HG03175 (cell line): ENCODE measurements around the gene TNFAIP2.
A peak's percentile ranks its signal among the peaks of the same experiment; 100 is the strongest.

Experiments
- ATAC-seq: cut with Tn5 transposase; IDR thresholded peaks from one replicate; pipeline ENCODE4 v1.9.1; 2021; ENCODE audit warnings: mild to moderate bottlenecking, moderate library complexity; ENCODE audit not compliant: unreplicated experiment

Gene TNFAIP2

DNA sequence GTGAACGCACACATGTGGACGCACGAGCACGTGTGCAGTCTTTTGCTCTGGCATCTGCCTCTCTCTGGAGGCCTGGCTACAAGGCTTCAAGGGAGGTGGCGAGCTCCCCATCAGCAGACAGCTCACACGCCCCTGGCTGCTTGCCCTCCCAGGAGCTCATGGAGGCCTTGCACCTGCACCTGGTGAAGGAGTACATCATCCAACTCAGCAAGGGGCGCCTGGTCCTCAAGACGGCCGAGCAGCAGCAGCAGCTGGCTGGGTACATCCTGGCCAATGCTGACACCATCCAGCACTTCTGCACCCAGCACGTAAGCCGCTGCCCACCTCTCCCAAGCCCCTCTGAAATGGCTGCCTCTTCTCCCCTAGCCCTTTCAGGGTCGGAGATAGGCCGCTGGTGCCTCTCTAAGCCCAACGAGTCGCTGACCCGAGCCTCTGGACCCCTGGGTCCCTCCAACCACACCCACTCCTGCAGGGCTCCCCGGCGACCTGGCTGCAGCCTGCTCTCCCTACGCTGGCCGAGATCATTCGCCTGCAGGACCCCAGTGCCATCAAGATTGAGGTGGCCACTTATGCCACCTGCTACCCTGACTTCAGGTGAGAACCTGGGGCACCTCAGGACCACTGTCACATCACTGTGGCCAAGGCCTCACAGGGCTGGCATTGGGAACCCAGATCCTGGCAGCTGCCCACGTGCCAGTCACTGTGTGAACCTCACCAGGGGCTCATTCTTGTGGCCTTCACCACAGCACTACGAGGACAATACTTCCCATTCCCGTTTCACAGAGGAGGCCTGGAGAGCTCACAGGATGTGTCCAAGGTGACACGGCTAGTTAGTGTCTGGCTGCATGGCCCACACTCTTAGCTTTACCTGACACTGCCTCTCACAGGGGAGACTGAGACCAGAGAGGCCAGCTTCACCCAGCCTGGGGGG, 10.2 kb downstream of the TNFAIP2 start:
- ATAC-seq: no peak

DNA sequence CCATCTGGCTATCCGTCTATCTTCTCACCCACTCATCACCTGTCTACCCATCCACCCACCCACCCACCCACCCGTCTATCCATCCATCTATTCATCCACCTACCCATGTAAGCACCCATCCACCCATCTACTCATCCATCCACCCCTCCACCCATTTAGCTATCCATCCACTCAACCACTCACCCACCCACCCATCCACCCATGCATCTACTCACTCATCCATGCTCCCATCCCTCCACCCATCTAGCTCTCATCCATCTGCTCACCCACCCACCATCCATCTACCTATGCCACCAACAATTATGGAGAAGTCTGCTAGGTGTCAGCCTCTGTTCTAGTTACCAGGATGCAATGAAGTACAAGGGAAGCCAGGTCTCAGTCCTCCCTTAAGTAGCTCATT, 11.1 kb downstream of the TNFAIP2 start:
- no peak for ATAC-seq

- no peak for ATAC-seq
Observed at GRCh38 chr14:103134919-103135318, 11.7 kb downstream of the TNFAIP2 start.

DNA sequence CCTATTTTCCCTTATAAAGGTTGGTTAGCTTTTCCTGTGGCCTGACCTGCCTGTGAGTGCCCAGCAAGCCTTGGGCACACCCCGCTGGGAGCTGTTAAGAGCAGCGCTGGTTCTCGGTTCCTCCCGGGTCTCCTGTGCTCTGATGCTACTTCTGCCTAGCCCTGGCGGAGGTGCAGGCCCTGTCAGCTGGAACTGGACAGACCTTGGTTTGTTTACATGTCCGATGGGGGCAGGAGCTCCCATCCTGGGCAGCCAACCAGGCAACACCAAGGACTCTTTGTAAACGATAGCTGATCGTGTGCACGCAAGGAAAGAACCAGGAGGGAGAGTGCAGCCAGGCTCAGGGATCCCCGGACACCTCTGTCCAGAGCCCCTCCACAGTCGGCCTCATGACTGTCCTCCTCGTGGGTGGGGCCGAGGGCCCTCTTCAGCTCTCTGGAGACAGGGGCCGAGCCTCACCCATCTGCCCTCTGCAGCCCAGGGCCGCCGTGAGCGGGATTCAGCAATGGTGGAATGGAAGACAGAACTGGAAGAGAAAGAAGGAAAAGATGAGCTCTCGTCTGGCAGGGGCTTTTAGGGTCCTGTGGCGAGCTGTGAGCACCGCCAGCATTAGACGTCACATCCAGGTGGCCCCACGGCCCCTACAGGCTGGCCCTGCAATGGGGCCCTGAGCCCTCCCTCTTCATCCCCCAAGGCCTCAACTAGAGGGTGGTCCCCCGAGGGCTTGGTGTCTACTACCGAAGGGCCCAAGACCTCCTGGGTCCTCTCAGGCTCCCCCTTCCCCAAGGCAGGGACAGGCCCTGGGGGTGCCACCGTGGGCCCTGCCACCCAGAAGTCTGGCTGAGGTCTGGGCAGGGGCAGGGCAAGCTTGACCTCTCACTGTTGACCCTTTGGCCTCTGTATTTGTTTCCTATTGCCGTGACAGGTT, 12.3 kb downstream of the TNFAIP2 start:
- no peak for ATAC-seq

DNA sequence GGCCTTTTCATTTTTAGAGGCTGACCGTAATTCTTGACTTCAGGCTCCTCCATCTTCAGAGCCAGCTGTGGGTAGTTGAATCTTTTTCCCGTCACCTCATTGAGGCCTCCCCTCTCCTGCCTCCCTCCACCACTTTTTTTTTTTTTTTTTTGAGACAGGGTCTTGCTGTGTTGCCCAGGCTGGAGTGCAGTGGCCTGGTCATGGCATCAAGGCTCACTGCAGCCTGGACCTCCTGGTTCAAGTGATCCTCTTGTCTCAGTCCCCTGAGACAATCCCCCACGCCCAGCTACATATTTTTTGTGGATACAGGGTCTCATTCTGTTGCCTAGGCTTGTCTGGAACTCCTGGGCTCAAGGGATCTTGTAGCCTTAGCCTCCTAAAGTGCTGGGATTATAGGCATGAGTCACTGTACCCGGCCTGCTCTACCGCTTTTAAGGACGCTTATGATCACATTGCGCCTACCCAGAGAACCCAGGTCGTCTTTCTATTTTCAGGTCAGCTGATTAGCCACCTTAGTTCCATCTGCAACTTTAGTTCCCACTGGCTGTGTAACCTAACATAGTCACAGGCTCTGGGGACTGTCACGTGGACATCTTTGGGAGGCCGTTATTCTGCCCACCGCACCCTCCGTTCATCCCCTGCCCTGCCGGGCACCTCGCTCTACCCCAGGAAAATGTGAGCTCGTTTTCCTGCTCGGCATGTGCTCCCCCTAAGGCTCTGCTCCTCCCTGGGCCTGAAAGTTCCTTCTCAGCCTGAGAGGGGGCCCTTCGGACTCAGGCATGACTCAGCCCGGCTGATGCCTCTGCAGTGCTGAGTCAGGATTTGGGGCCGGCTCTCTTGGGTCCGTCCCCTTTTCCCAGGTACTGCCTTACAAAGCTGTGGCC, 13.4 kb downstream of the TNFAIP2 start:
- ATAC-seq: no peak

DNA sequence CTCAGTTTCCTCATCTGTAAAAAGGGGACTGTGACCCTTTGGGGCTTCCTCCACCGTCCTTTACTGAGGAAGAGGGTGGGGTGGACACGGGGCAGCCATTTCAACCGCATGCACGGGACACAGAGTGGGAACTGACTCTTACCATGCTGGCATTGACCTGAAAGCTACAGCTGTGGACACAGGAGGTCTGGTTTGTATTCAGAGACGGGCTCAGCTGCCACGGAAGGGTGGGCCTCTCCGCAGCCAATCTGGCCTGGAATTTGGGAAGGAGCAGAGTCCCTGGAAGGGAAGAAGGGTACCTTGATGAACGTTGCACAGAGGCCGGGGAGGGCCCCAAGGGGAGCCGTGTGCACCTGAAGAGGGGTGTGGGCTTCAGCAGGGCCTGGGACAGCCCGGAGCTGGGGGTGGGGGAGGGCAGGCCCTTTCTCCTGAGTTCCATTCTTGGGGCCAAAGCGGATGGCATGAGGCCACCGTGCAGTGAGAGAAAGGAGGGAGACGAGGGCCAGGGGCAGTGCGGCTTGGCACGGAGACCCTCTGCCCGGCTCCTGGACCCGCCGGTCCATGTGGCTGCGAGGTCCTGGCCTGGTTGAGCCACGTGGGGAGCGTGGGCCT, 14.5 kb downstream of the TNFAIP2 start:
- no peak for ATAC-seq

GRCh38 chr14:103138301-103139131, 15.3 kb downstream of the TNFAIP2 start:
- ATAC-seq: no peak

DNA sequence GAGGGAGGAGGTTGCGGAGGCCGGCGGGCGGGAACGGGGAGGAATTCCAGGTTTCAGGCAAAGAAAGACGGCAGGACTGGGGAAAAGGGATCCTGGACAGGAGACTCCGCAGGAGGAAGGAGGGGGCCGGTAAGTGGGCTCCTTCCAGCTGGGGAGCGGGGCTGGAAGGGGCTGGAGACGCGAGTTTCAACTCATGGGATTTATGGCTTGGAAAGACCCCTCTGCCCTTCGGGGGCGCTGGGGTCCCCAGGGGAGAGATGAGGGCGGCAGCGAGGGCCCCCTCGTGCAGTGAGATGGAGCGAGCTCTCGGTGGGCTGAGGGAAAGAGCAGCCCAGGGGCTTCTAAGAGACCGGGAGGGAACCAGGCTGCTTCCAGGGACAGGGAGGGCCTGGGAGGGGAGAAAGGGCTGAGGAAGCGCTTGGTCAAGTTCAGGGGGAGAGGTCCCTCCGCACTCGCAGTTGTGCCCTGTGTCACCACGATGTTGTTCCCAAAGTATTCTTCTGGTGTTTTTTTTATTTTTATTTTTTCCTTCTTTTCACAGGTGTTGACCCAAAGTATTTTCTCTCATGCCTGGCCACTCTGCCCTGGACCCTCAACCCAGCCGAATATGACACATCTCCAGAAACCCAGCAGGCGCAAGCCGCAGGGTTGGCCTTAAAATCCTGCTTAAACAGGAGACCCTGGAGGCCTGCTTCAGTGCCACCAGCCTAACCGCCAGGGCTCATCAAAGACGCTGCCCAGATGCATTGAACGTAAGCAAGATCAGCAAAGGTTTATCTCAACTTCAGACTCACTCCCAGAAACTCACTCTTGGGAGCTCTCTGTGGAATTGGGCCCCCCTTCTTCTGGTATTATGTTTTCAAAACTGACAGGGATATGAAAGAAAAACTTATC, 16.1 kb downstream of the TNFAIP2 start:
- ATAC-seq: no peak

- peak; percentile 69 for ATAC-seq
Observed at GRCh38 chr14:103140316-103141109, 17.3 kb downstream of the TNFAIP2 start.

GRCh38 chr14:103141117-103141796, 18.0 kb downstream of the TNFAIP2 start:
- ATAC-seq: no peak

DNA sequence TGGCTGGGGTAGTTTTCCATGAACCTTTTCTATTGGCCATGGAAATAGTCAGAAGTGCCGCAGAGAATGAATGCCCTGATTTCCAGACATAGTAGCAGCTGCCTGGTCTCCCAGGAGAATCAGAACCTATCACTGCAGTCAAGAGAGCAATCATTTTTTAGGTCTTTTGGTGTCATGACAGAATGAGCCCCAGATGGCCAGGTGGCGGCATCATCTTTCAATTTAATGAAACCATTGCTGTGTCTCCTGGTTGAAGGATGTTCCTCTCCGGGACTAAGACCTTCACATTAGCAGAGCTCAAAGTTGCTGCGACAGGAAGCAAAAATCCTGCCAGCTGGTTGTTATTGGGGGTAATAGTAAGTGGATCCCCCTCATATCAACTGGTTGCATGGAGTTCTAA, 18.8 kb downstream of the TNFAIP2 start:
- no peak for ATAC-seq

DNA sequence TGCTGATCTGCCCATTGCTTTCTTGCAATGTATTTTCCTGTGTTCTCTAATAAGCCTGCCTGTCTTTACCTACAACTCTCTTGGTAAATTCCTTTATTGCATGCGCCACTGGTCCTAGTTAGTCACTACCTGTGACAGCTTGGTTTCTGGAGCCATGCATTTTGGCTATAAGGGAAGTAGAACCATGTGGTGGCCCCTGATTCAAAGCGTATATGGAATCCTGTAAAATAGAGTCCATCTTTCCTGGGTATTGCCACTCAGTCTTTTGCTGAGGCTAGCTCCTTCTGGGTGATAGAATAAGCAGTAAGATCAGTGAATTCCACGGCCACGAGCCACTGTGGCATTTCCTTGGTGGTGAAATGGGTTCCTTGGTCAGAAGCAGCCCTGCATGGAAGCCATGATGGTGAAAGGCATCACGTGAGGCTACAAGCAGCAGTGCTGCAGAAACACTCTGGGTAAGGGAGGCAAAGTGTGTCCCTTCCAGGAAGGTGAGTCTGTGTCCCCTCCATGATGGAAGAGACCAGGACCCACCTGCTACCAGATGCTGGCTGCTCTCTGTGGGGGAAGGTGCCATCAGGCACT, 19.6 kb downstream of the TNFAIP2 start:
- no peak for ATAC-seq

DNA sequence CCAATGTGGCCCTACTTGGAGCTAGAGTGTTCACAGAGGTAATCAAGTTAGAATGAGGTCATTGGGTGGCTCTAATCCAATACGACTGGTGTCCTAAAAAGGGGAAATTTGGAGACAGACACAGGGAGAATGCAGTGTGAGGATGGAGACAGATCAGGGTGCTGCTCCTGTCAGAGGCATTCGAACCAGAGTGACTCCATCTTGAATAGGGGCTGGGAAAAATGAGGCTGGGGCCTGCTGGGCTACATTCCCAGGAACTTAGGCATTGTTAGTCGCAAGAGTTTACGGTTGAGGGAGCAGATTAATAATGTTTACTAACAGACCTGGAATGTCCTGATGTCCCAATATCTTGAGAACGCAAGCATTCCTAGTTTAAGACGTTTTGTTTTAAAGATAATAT, 20.2 kb downstream of the TNFAIP2 start:
- no peak for ATAC-seq

- ATAC-seq: no peak
Observed at GRCh38 chr14:103144085-103144484, 20.8 kb downstream of the TNFAIP2 start.

DNA sequence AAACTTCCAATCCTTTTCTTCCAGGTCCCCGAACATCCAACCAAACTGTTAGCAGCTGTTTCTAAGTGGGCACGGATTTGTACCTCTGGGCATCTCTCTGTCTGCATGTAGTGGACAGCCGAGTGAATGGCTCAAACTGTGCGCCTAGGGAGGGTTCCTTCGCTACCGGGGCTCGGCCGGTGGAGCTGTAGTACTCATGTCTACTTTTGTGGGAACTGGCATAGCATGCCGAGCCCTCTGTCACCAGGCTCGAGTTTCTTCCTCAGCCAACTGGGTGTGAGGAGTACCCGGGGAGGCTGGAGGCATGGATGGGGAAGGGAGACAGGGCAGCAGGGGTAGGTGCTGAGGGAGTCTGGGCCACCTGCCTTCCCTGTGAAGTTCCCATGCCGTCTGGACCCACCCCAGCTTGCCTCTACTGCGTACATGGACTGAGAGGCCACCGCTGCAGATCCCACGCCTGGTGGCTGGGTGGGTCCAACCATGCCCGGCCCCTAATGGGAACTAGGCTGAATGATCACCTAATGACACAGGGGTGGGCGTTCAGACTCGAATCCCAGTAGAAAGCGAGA, 23.0 kb downstream of the TNFAIP2 start:
- no peak for ATAC-seq
